Right renal cortex interstitium (tissue), 3 donors: Measurements from ENCODE around the gene C12orf50. TPM values are rescaled to one million over a fixed set of nuclear protein-coding genes. Genes with fewer than 3 reads are reported as not detected.

ENCODE experiments used
- polyA plus RNA-seq, 3 donors: library from polyadenylated mRNA; unstranded; fragments of 120-200 nt; gene quantifications; one replicate each; pipeline ENCODE4 v1.2.1, GENCODE V29; 2013; ENCODE audit not compliant: insufficient read length in 3 of 3

C12orf50 gene
- polyA plus RNA-seq, 3 donors, result 0.21 to 0.45 (median 0.35) TPM

Other genes with a start within 250 kb of the C12orf50 start
- gene CEP290, start 112.7 kb upstream of the C12orf50 start, polyA plus RNA-seq, result 10 to 100 TPM; 22.7 to 26.7 (median 26.4) TPM
- 10 to 100 TPM; 24.1 to 26.6 (median 24.6) TPM for gene TMTC3, start 112.9 kb upstream of the C12orf50 start, polyA plus RNA-seq